HepG2 (cell line): ENCODE results near the gene SLC1A2.

ENCODE experiments used
- ATF3 ChIP-seq: sonication (generic); formaldehyde crosslinking; IDR thresholded peaks from 2 replicates; pipeline ENCODE4 v1.4.0; 2020; ENCODE audit warnings: missing genetic modification reagents
- BHLHE40 ChIP-seq: IDR thresholded peaks from 2 replicates; pipeline ENCODE4 v1.6.1; 2011; ENCODE audit warnings: low read length, improper control_type of control experiment
- CBX5 ChIP-seq: sonication (generic); formaldehyde crosslinking; IDR thresholded peaks from 2 replicates; pipeline ENCODE4 v1.4.0; 2020; ENCODE audit warnings: missing genetic modification reagents, borderline replicate concordance
- CTCF ChIP-seq: sonication (generic); formaldehyde crosslinking; IDR thresholded peaks from 2 replicates; pipeline ENCODE4 v1.5.0; 2020; ENCODE audit warnings: mild to moderate bottlenecking, missing genetic modification reagents, moderate library complexity
- EZH2 ChIP-seq: conservative IDR thresholded peaks from 2 replicates; pipeline ENCODE4 v1.6.1; 2012; ENCODE audit warnings: mild to moderate bottlenecking, low read depth, low read length, moderate library complexity
- FOXP4 ChIP-seq: sonication (generic); formaldehyde crosslinking; IDR thresholded peaks from 2 replicates; pipeline ENCODE4 v1.4.0; 2020; ENCODE audit warnings: missing genetic modification reagents
- MLX ChIP-seq: IDR thresholded peaks from 2 replicates; pipeline ENCODE4 v1.6.1; 2016
- RNF2 ChIP-seq: fragments of 450-650 bp; conservative IDR thresholded peaks from 2 replicates; pipeline ENCODE4 v1.6.1; 2016; ENCODE audit warnings: low read depth

GRCh38 chr11:35372565-35373283, 46.6 kb downstream of the SLC1A2 start:
- TF ChIP-seq FOXP4 (CRISPR knock-in tag) (no peak), CBX5 (CRISPR knock-in tag) (no peak), CTCF (CRISPR knock-in tag) (no peak), MLX (CRISPR knock-in tag) (no peak), ATF3 (CRISPR knock-in tag) (no peak), EZH2 (no peak), BHLHE40 (no peak), RNF2 (no peak)
